Measurements from ENCODE around the gene RPS6KA5. TPM values are rescaled to one million over a fixed set of nuclear protein-coding genes. Genes with fewer than 3 reads are reported as not detected.

Gene RPS6KA5
- total RNA-seq (2021), result 3.7 and 3.8 TPM in 2 replicates
- long read RNA-seq, full-length matches to known transcripts, result 11 of 18 reads
- long read RNA-seq, partial matches to known transcripts, result 4 of 18 reads
- long read RNA-seq, other reads (novel, unspliced or antisense), result 3 of 18 reads

- peak; percentile 100 for DNase-seq
- Histone ChIP-seq H3K4ac (ENCODE audit: low read depth, low read length) (no peak within 1 kb of the TSS; the same call in 1 of the 2 replicates), H3K56ac (ENCODE audit: insufficient read length, low read depth, low read length) (no peak within 1 kb of the TSS), H2BK15ac (ENCODE audit: low read depth, low read length) (no peak within 1 kb of the TSS), H3K9ac (ENCODE audit: extremely low read depth, insufficient read length, low read length) (peak within 1 kb of the TSS; percentile 70), H2BK20ac (ENCODE audit: low read depth, low read length, poor library complexity, severe bottlenecking) (no peak within 1 kb of the TSS), H2BK12ac (ENCODE audit: insufficient read length, low read depth, low read length) (peak within 1 kb of the TSS; percentile 43), H2AK5ac (ENCODE audit: insufficient read length, low read length) (no peak within 1 kb of the TSS), H4K8ac (replicated peaks; ENCODE audit: insufficient read length, low read depth, low read length) (no peak within 1 kb of the TSS), H3K18ac (ENCODE audit: insufficient read length, low read depth, low read length) (peak within 1 kb of the TSS; percentile 98), H3K23me2 (ENCODE audit: insufficient read length, low read depth, low read length, poor library complexity, severe bottlenecking) (peaks cover 11% of the 10 kb centered on the region), H3K27me3 (ENCODE audit: insufficient read depth, low read length) (no peaks in the 10 kb centered on the region), H3T11ph (ENCODE audit: low read length) (no peak within 1 kb of the TSS), H3K79me2 (ENCODE audit: insufficient read depth, low read length) (no peaks in the 10 kb centered on the region), H3K14ac (ENCODE audit: insufficient read depth, low read length) (peak within 1 kb of the TSS; percentile 95), H2AFZ (ENCODE audit: low read length) (no peak within 1 kb of the TSS), H3K9me3 (ENCODE audit: control insufficient read depth, low read depth, low read length) (no peaks in the 10 kb centered on the region), H3K4me1 (ENCODE audit: insufficient read depth, low read length) (no peaks in the 10 kb centered on the region; the same call in 1 of the 2 replicates), H2BK120ac (ENCODE audit: low read depth, low read length, poor library complexity, severe bottlenecking) (peak within 1 kb of the TSS; percentile 91), H4K20me1 (ENCODE audit: control insufficient read depth, insufficient read depth, insufficient read length) (no peaks in the 10 kb centered on the region), H3K23ac (ENCODE audit: insufficient read length, low read depth, low read length) (no peak within 1 kb of the TSS), H3K27ac (ENCODE audit: insufficient read length, low read depth, low read length) (no peak within 1 kb of the TSS), H2BK5ac (ENCODE audit: insufficient read length, low read length) (no peak within 1 kb of the TSS), H3K79me1 (ENCODE audit: insufficient read depth, low read depth, low read length, poor library complexity, severe bottlenecking) (no peaks in the 10 kb centered on the region), H4K91ac (ENCODE audit: insufficient read length, low read depth, low read length) (no peak within 1 kb of the TSS), H4K5ac (ENCODE audit: insufficient read length, low read depth, low read length) (no peak within 1 kb of the TSS), H3K4me2 (ENCODE audit: insufficient read depth, insufficient read length, low read length) (peak within 1 kb of the TSS; percentile 86)
- H3K4me3 Mint-ChIP-seq, result peak within 1 kb of the TSS; percentile 77 to 84
- no peak within 1 kb of the TSS for H3K27ac Mint-ChIP-seq
- H3K4me1 Mint-ChIP-seq, result peaks cover 0 to 2% of the 10 kb centered on the region in 2 experiments; a peak in 1 of 4 replicates
- no peaks in the 10 kb centered on the region for H3K36me3 Mint-ChIP-seq (ENCODE audit: insufficient read depth in 1 of 3, low read depth in 3 of 3)
- TF ChIP-seq CTCF (conservative IDR thresholded peaks at IDR 0.05), result no peak; the same call in 1 of the 3 replicates
- no peaks in the 10 kb centered on the region for H3K9me3 Mint-ChIP-seq
- no CpG with 5 or more reads among the region's 71 CpGs for WGBS (ENCODE audit: extremely low coverage, insufficient read length, low lambda C conversion rate)
- no peaks in the 10 kb centered on the region for H3K27me3 Mint-ChIP-seq (ENCODE audit: low read depth)
These were observed at the start of gene RPS6KA5 for GRCh38 chr14:91060351-91061055. Gene RPS6KA5, minus strand, starts transcription at chr14:91060641. Its CDS starts 207 bp downstream, at chr14:91060434.
